Activated gamma-delta T cell (primary cell): ENCODE data around the gene EAF2.
"Not testable (repeated sequence)": the region's sequence is repeated elsewhere in the genome, so short reads cannot be mapped to it uniquely, and the experiment has no call there.

Source experiments
- DNase-seq: peaks from one replicate; lab custom pipeline; 2025; lab: John Stamatoyannopoulos, UW
- total RNA-seq, 2 donors: gene quantifications; one replicate each; lab custom pipeline; 2026; lab: John Stamatoyannopoulos, UW

The EAF2 gene
- total RNA-seq, result 4.1 to 4.8 reads per million in 2 donors

DNA sequence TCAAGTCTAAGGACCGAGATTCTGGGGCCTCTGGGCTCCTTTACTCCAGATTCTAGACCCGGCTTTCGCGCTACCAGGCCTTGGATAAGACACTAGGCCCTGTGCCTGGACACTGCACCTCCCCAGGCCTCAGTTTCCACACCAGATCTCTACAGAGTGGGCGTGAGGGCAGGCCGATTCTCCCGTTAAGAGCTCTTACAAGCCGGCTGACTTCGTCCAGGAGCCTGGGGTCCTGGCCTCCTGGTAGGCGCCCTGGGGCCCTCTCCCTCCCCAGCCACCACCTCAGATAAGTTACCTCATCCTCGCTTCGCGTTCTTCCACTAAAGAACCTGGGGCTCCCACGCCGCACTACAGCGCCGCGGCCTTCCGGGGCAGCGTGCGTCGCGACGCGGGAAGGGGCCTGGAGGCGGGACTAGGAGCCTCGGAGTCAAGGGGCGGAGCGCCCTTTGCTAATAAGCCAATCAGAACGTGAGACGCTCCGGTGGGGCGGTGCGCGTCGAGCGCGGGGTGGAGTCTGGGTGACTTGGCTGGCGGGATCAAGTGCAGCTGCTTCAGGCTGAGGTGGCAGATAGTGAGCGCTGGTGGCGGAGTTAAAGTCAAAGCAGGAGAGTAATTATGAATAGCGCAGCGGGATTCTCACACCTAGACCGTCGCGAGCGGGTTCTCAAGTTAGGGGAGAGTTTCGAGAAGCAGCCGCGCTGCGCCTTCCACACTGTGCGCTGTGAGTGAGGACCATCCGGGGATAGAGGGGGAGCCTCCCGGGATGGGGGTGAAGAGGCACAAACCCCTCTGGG is at the start of gene EAF2, which contains the start of gene IQCB1:
Gene EAF2 (plus strand): TSS at position 539 of the 794 bp plus-strand sequence. CDS start 77 bp downstream, at position 616.
Gene IQCB1 (minus strand): TSS at position 390 of the 794 bp plus-strand sequence. CDS start 6,100 bp downstream, outside the sequence.
- DNase-seq, result peak; percentile 84

DNA sequence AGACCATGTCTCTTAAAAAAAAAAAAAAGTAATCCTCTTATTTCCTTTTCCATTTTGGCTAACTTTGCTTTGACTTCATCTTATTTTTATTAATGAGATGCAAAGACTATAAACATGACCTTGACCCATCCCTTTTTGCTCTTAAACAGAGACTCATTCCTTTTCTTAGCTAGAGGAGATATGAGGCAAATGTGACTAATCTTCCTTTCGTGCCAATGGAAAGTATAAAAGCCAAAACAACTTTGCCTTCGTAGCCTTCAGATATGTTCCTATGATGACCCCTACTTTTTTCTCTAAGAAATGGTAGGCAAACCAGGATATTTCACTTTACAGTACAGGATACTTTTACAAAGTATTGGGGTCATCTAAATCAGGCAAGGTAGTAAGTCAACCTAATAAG is 48.5 kb upstream of the EAF2 start:
- DNase-seq, result no peak

- DNase-seq, result no peak
Observed at GRCh38 chr3:121793078-121793477, 41.9 kb upstream of the EAF2 start.

- no peak for DNase-seq
Observed at GRCh38 chr3:121794264-121794983, 40.6 kb upstream of the EAF2 start.

DNA sequence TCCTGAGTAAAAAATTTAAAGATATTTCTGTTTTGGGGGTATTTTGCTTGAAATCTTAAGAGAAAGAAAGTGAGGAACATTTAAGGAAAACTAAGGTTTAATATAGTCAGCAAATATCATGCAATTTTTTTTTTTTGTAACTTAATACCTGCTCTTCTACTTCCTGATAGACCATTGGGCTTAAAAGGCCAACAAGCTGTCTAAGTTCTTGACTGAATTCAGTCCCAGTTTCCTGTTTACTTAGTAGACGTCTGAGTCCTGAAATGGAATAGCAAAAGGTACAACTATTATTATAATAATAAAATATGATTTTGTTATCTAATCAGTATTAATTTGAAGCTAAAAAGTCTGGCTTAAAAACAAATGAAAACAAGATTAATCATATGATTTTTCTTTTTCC is 38.0 kb upstream of the EAF2 start:
- DNase-seq, result no peak

DNA sequence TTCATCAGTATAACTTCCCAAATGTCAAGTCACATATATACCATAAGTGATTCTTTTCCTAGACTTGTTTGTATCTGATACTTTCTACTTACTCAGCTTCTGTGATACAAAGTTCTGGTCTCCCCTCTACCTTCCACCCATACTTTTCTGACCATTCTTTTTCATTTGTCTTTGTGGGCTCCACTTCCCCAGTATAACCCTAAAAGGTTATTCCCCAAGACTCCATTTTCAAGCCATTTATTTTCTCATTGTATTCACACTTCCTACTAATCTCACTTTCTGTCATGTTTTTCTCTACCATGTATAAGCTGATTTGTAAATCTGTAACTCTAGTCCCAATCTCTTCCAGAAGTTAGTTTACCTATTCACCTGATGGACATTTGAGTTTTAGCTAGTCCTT is 34.1 kb upstream of the EAF2 start:
- no peak for DNase-seq

GRCh38 chr3:121803771-121804320 is 31.2 kb upstream of the EAF2 start:
- no peak for DNase-seq

GRCh38 chr3:121809249-121809648 is 25.8 kb upstream of the EAF2 start:
- DNase-seq, result no peak

DNA sequence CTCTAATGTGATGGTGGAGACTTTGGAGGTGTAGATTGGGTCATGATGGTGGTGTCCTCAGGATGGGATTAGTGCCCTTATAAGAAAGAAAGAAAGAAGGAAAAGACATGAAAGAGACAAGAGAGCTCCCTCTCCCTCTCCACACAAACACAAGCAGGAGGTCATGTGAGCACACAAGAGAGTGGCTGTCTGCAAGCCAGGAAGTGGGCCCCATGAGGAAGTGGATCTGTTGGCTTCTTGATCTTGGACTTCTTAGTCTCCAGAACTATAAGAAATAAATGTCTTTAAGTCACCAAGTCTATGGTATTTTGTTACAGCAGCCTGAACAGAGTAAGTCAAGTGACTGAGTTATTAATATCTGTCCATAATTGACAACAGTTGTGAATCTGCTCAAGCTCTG is 17.3 kb upstream of the EAF2 start:
- no peak for DNase-seq

DNA sequence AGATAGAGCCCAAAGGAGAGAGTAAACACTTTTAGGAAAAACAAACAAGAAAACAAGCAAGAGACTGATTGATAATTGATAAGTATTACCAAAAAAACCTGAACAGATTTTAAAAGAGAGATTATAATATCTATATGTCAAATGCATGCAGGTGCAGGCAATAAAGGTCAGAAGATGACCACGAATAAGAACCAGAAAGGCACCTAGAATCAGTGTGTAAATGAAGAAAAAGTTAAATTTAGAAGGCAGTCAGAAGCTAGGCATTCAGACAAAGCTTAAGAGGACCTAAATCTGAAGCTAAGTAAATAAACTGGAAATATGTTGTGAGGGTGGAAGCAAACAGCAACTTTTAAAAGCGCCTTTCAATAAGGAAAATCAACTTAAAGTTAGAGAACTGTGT is 16.4 kb upstream of the EAF2 start:
- DNase-seq, result no peak

GRCh38 chr3:121819236-121819635 is 15.8 kb upstream of the EAF2 start:
- no peak for DNase-seq

DNA sequence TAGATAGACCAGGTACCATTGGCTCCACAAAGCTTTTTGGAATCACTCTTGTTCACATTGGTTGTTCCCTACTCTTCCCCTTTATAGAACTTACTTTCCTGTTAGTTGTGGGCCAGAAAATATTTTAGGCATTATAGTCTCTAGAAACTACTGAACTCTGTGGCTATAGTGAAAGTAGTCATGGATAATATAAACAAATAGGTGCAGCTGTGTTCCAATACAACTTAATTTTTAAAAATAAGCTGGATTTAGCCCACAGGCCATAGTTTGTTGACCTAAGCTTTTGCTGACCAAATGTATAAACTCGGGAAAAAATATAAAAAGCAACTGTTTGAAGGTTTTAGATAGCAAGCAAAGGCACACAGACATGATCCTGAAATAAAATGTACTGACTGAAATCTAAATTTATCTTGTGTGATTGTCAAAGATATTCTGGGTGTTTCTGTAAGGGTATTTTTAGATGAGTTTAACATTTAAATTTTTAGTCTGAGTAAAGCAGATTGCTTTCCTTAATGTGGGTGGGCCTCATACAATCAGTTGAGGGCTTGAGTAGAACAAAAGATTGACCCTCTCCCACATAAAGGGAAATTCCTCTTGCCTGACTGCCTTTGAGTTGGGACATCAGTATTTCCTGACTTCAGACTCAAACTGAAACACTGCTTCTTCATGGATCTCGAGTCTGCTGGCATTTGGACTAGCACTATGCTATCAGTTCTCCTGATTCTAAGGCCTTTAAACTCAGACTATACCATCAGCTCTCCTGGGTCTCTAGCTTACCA is 13.4 kb upstream of the EAF2 start:
- DNase-seq, result no peak

- no peak for DNase-seq
Observed at GRCh38 chr3:121822973-121823372, 12.0 kb upstream of the EAF2 start.

DNA sequence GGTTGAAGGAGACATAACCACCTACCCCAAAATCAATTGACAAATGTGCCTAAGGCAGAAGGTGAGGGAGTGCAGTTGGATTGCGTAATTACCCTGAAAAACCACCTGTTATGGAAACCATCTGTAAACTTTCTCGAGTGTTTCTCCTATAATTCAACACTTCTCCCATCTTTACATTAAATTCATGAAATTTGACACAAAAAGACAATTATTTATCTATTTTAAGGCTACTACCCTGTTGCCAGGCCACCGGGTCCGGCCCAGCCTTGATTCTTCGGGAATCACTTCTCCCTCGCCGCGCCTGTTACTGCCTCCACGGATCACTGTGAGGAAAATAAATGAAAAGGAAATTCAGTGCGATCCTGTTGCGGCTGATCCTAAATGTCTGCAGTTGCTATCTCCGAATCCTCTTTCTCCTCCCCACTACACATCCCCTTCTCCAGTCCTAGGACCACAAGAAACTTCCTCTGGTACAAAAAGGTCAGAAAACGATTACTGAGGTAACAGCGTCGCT is 795 bp upstream of the EAF2 start:
- no peak for DNase-seq

DNA sequence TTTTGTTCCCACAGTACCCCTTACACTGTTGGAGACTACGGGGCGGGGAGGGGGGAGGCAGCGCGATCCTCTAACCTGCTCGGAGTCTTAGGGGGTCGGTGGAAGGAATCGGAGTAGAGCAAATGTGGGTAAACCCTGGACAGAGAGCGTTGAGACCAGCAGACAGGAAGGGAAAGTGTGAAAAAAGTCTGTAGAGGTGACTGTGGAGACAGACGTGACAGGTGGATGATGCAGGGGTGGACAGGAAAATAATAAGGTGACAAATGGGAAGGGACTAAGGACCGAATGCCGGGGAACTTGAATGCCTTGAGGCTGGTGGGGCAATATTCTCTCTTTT is 424 bp downstream of the EAF2 start:
- DNase-seq, result no peak

- DNase-seq, result no peak
Observed at GRCh38 chr3:121836064-121836463, 1.1 kb downstream of the EAF2 start.

DNA sequence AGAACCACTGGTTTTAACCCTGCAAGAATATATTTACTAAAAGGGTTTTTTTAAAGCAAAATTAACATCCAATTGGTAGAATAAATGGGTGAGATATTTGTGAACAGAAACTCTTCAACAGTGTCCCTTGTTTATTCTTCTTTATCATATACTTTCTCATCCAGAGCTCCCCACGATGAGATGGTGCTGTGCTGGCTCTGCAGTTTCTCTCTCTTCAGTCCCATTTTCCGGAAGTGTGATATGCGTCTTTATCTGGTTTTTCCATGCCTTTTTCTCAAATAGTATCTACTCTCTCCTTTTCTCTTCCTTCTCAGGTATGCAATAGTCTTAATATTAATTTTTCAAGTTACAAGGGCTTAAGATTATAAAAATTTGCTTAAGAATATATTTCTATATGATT is 1.5 kb downstream of the EAF2 start:
- DNase-seq, result no peak

DNA sequence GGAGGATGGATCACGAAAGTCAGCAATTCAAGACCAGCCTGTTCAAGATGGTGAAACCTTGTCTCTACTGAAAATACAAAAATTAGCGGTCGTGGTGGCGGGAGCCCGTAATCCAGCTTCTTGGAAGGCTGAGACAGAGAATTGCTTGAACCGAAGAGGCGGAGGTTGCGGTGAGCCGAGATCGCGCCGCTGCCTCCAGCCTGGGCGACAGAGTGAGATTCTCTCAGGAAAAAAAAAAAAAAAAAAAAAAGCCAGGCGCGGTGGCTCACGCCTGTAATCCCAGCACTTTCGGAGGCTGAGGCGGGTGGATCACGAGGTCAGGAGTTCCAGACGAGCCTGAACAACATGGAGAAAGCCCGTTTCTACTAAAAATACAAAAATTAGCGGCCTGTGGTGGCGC is 5.0 kb downstream of the EAF2 start:
- no peak for DNase-seq

GRCh38 chr3:121844892-121845291 is 9.9 kb downstream of the EAF2 start:
- DNase-seq, result no peak

GRCh38 chr3:121852256-121852655 is 17.2 kb downstream of the EAF2 start:
- no peak for DNase-seq

DNA sequence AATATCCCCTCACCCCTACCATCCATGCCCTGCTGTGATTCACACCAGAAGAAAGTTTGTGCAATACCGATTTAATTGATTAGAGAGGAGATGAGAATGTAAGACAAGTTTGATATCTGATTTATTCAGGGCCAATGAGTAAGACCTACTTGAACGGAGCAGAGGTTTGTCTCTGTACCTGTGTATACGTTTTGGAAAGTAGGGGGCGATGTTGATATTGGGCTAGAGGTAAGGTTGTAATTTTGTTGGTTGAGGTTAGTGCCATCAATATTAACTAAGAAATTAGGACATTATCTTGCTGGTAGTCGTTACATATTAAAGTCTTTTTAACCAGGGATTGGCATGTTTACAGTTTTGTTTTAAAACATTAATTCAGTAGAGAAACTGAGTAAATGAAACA is 20.5 kb downstream of the EAF2 start:
- no peak for DNase-seq

DNA sequence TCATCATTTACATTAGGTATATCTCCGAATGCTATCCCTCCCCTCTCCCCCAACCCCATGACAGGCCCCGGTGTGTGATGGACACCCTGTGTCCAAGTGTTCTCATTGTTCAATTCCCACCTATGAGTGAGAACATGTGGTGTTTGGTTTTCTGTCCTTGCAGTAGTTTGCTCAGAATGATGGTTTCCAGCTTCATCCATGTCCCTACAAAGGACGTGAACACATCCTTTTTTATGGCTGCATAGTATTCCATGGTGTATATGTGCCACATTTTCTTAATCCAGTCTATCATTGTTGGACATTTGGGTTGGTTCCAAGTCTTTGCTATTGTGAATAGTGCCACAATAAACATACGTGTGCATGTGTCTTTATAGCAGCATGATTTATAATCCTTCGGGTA is 22.8 kb downstream of the EAF2 start:
- not testable (repeated sequence) for DNase-seq
